ENCODE data around the gene PTCHD4. TPM values are rescaled to one million over a fixed set of nuclear protein-coding genes. Genes with fewer than 3 reads are reported as not detected.

The PTCHD4 gene
- total and polyA plus RNA-seq, 3 donors from 2014 or later, result 0.17 to 1.6 (median 0.68) TPM

- intact Hi-C loops (cut with DNase I; ENCODE audit: low total_unique reads), result no loop called here
- 84 to 85% methylated on average over 4 of the region's 4 CpGs for WGBS, 2 donors
- DNase-seq, result no peak
Measured at GRCh38 chr6:48080227-48081009, 30.6 kb downstream of the PTCHD4 start.

GRCh38 chr6:48078120-48078519, 32.9 kb downstream of the PTCHD4 start:
- TF ChIP-seq POLR2A (IDR thresholded peaks at IDR 0.05) (no peak), CTCF (IDR thresholded peaks at IDR 0.05) (no peak)

More at GRCh38 chr6:48080227-48081009, 30.6 kb downstream of the PTCHD4 start:
- Histone ChIP-seq H3K27me3 (no peaks in the 10 kb centered on the region), H3K9me3 (no peaks in the 10 kb centered on the region), H3K36me3 (ENCODE audit: low read depth, missing control alignments) (no peaks in the 10 kb centered on the region), H3K27ac (no peak overlapping the region), H3K4me3 (no peak overlapping the region), H3K4me1 (no peaks in the 10 kb centered on the region)
- TF ChIP-seq POLR2A (IDR thresholded peaks at IDR 0.05) (no peak), CTCF (IDR thresholded peaks at IDR 0.05) (no peak)

GRCh38 chr6:48075181-48075580, 35.8 kb downstream of the PTCHD4 start:
- TF ChIP-seq POLR2A (IDR thresholded peaks at IDR 0.05) (no peak), CTCF (IDR thresholded peaks at IDR 0.05) (no peak)
- Histone ChIP-seq H3K27ac (no peak overlapping the region), H3K4me3 (no peak overlapping the region), H3K36me3 (ENCODE audit: low read depth, missing control alignments) (no peaks in the 10 kb centered on the region), H3K4me1 (no peaks in the 10 kb centered on the region), H3K9me3 (no peaks in the 10 kb centered on the region), H3K27me3 (no peaks in the 10 kb centered on the region)
- DNase-seq, result no peak
- intact Hi-C loops (cut with DNase I; ENCODE audit: low total_unique reads), result no loop called here

More at GRCh38 chr6:48078120-48078519, 32.9 kb downstream of the PTCHD4 start:
- intact Hi-C loops (cut with DNase I; ENCODE audit: low total_unique reads), result no loop called here
- Histone ChIP-seq H3K36me3 (ENCODE audit: low read depth, missing control alignments) (no peaks in the 10 kb centered on the region), H3K4me1 (no peaks in the 10 kb centered on the region), H3K27ac (no peak overlapping the region), H3K4me3 (no peak overlapping the region), H3K9me3 (no peaks in the 10 kb centered on the region), H3K27me3 (no peaks in the 10 kb centered on the region)
- no peak for DNase-seq

- TF ChIP-seq POLR2A (IDR thresholded peaks at IDR 0.05) (no peak), CTCF (IDR thresholded peaks at IDR 0.05) (no peak)
- WGBS, 2 donors, result 70 to 80% methylated on average over 8 of the region's 8 CpGs
- Histone ChIP-seq H3K27me3 (no peaks in the 10 kb centered on the region), H3K4me1 (no peaks in the 10 kb centered on the region), H3K27ac (no peak overlapping the region), H3K36me3 (ENCODE audit: low read depth, missing control alignments) (no peaks in the 10 kb centered on the region), H3K4me3 (no peak overlapping the region), H3K9me3 (no peaks in the 10 kb centered on the region)
- no peak for DNase-seq
- intact Hi-C loops (cut with DNase I; ENCODE audit: low total_unique reads), result no loop called here
Measured at GRCh38 chr6:48073976-48074767, 36.8 kb downstream of the PTCHD4 start.

Data from testis (tissue), 3 donors.